GM12878 (cell line): ENCODE results near the gene OPTC. TPM values are rescaled to one million over a fixed set of nuclear protein-coding genes. Genes with fewer than 3 reads are reported as not detected.

Source experiments
- ATAC-seq: fragments of 200-7000 bp; cut with Tn5 transposase; 3 replicates; pipeline ENCODE4 v1.9.1; 2020; ENCODE audit warnings: mild to moderate bottlenecking, moderate library complexity
- BruUV-seq: library from RNA; stranded (reverse); fragments of 400-500 nt; replicated peaks from 2 replicates; lab custom pipeline; 2021; lab: Mats Ljungman, UMichigan
- CTCF ChIA-PET: fragments of 300-600 bp; sonication (Branson Sonifier 250); formaldehyde crosslinking; extraction: SDS; loops from one replicate; lab custom pipeline; 2021; ENCODE audit warnings: inconsistent platforms; lab: Yijun Ruan, JAX
- POLR2A ChIA-PET: fragments of 350-600 bp; formaldehyde crosslinking; extraction: SDS; loops from one replicate; lab custom pipeline; 2021; ENCODE audit warnings: inconsistent platforms; lab: Charles Lee
- RAD21 ChIA-PET: fragments of 300-600 bp; sonication (Branson Sonifier 250); formaldehyde crosslinking; loops from one replicate; lab custom pipeline; 2023; ENCODE audit warnings: antibody characterized with exemption; ENCODE audit not compliant: unreplicated experiment; lab: Charles Lee
- SMC1A ChIA-PET: fragments of 300-600 bp; sonication (Branson Sonifier 250); formaldehyde crosslinking; loops from one replicate; lab custom pipeline; 2023; ENCODE audit not compliant: unreplicated experiment, uncharacterized antibody; lab: Charles Lee
- DNase-seq: peaks from one replicate; pipeline ENCODE4 v3.0.0-alpha.2; 2011; ENCODE audit warnings: low read depth, low spot score
- FAIRE-seq: peaks from 3 replicates; lab custom pipeline; 2011; peaks lifted over from hg19 to GRCh38; lab: Jason Lieb, UNC
- H2AFZ ChIP-seq: 2 replicates; pipeline ENCODE4 v1.6.0; 2011; ENCODE audit warnings: low read depth, low read length, control low read depth; ENCODE audit not compliant: control insufficient read depth
- H3K27ac ChIP-seq: 2 replicates; pipeline ENCODE4 v1.5.1; 2011; ENCODE audit warnings: control low read depth; ENCODE audit not compliant: control insufficient read depth, insufficient read depth
- H3K27me3 ChIP-seq, 2 experiments: replicated peaks in 1 of 2; 2 replicates each; pipeline versions ENCODE4 v1.6.0 to v1.6.1; 2011; ENCODE audit warnings: low read length in 1 of 2; ENCODE audit not compliant: control insufficient read depth in 2 of 2, insufficient read depth in 2 of 2
- H3K36me3 ChIP-seq, 2 experiments: 2 replicates each; pipeline ENCODE4 v1.5.1; 2011; ENCODE audit warnings: low read length in 1 of 2; ENCODE audit not compliant: control insufficient read depth in 2 of 2, insufficient read depth in 2 of 2
- H3K4me1 ChIP-seq: 2 replicates; pipeline ENCODE4 v1.6.1; 2011; ENCODE audit warnings: mild to moderate bottlenecking, low read length, moderate library complexity, mixed read lengths; ENCODE audit not compliant: control insufficient read depth, insufficient read depth
- H3K4me2 ChIP-seq: 2 replicates; pipeline ENCODE4 v1.6.0; 2011; ENCODE audit warnings: control low read depth; ENCODE audit not compliant: control insufficient read depth, insufficient read depth
- H3K4me3 ChIP-seq: fragments of 200-600 bp; sonication (generic); 2 replicates; pipeline ENCODE4 v1.5.1; 2016
- H3K79me2 ChIP-seq: 2 replicates; pipeline ENCODE4 v1.6.0; 2011; ENCODE audit warnings: low read length; ENCODE audit not compliant: control insufficient read depth, insufficient read depth
- H3K9ac ChIP-seq: 2 replicates; pipeline ENCODE4 v1.8.0; 2011; ENCODE audit warnings: low read length, control low read depth, mixed read lengths; ENCODE audit not compliant: control insufficient read depth, insufficient read depth
- H3K9me3 ChIP-seq: replicated peaks from 3 replicates; pipeline ENCODE4 v1.5.1; 2011; ENCODE audit warnings: mild to moderate bottlenecking, low read length; ENCODE audit not compliant: control insufficient read depth, insufficient read depth
- H4K20me1 ChIP-seq: 2 replicates; pipeline ENCODE4 v1.6.0; 2011; ENCODE audit not compliant: control insufficient read depth, insufficient read depth
- ESRRA ChIP-seq: IDR thresholded peaks from 2 replicates; pipeline ENCODE4 v1.6.1; 2012; ENCODE audit warnings: mild to moderate bottlenecking, low read length, improper control_type of control experiment
- FOXM1 ChIP-seq: IDR thresholded peaks from 2 replicates; pipeline ENCODE4 v1.6.1; 2012; ENCODE audit warnings: low read depth, mild to moderate bottlenecking, inconsistent platforms, low read length, moderate library complexity
- HDAC2 ChIP-seq: fragments of 200-600 bp; sonication (generic); IDR thresholded peaks from 2 replicates; pipeline ENCODE4 v1.6.1; 2017
- IKZF1 ChIP-seq: fragments of 450-650 bp; conservative IDR thresholded peaks from 2 replicates; pipeline ENCODE4 v1.6.1; 2017; ENCODE audit warnings: antibody characterized with exemption, mild to moderate bottlenecking
- MYC ChIP-seq: IDR thresholded peaks from 2 replicates; pipeline ENCODE4 v1.6.1; 2011; ENCODE audit warnings: mild to moderate bottlenecking, low read length, moderate library complexity, inconsistent platforms; ENCODE audit not compliant: insufficient read depth, insufficient replicate concordance, insufficient read length, severe bottlenecking
- NFYB ChIP-seq: IDR thresholded peaks from 2 replicates; pipeline ENCODE4 v1.6.1; 2011; ENCODE audit warnings: low read depth, mild to moderate bottlenecking, low read length, improper control_type of control experiment, moderate library complexity; ENCODE audit not compliant: insufficient read depth
- RBBP5 ChIP-seq: fragments of 200-600 bp; sonication (generic); conservative IDR thresholded peaks from 2 replicates; pipeline ENCODE4 v1.6.1; 2016
- SP1 ChIP-seq: IDR thresholded peaks from one replicate; pipeline ENCODE4 v1.6.1; 2011; ENCODE audit warnings: low read depth, low read length
- SPI1 ChIP-seq: IDR thresholded peaks from 2 replicates; pipeline ENCODE4 v1.6.1; 2011; ENCODE audit warnings: low read depth, mild to moderate bottlenecking, low read length, moderate library complexity, borderline replicate concordance; ENCODE audit not compliant: insufficient read depth
- SREBF2 ChIP-seq: IDR thresholded peaks from 2 replicates; pipeline ENCODE4 v1.6.1; 2012; ENCODE audit warnings: mild to moderate bottlenecking, low read length
- ZBED1 ChIP-seq: IDR thresholded peaks from 2 replicates; pipeline ENCODE4 v1.6.1; 2016; ENCODE audit warnings: borderline replicate concordance
- ZBTB11 ChIP-seq: fragments of 450-650 bp; formaldehyde crosslinking; IDR thresholded peaks from 2 replicates; pipeline ENCODE4 v1.5.0; 2022; ENCODE audit warnings: mild to moderate bottlenecking, missing genetic modification characterization
- ZBTB40 ChIP-seq: fragments of 450-650 bp; IDR thresholded peaks from 2 replicates; pipeline ENCODE4 v1.6.1; 2016; ENCODE audit warnings: mild to moderate bottlenecking, moderate library complexity, borderline replicate concordance
- whole genome bisulfite sequencing: methylation state at CpG from one replicate; pipeline ENCODE4 v1.1.6; 2016; ENCODE audit warnings: low lambda C conversion rate; ENCODE audit not compliant: insufficient replicate concordance, insufficient coverage; ENCODE audit errors: missing lambda C conversion rate; 5-methylcytosine and 5-hydroxymethylcytosine counted together
- in situ Hi-C: fragments of 300-500 bp; cut with MboI; formaldehyde crosslinking; loops from 9 replicates; pipeline ENCODE4 v1.14.3; 2018; ENCODE audit warnings: mixed read lengths
- intact Hi-C: fragments of 100-400 bp; cut with micrococcal nuclease; formaldehyde crosslinking; loops from one replicate; pipeline ENCODE4 v1.14.2; 2022; ENCODE audit not compliant: unreplicated experiment
- polyA plus RNA-seq, 11 experiments: library from polyadenylated mRNA; depleted of rRNA in 4 of 11; unstranded in 6 of 11; stranded (reverse) in 5 of 11; fragments of >200 nt; fragmentation: Nextera tagmentation in 4 of 11; fragmentation: Illumina TruSeq in 1 of 11; extraction: Ambion mirVana in 4 of 11; extraction: Trizol in 1 of 11; gene quantifications; 1 replicate in 1 of 11; 2 replicates in 10 of 11; pipeline versions ENCODE4 v1.2.1 to v1.2.3, GENCODE V29; 2011 to 2016; ENCODE audit warnings: inconsistent platforms in 2 of 11, missing spikeins in 2 of 11, low read depth in 1 of 11
- total RNA-seq, 4 experiments: library from RNA; depleted of rRNA in 3 of 4; stranded (reverse); fragments of >200 nt in 3 of 4; fragmentation: Illumina TruSeq in 1 of 4; extraction: Trizol in 1 of 4; gene quantifications; 2 replicates each; pipeline versions ENCODE4 v1.2.1 to v1.2.3, GENCODE V29; 2013 to 2021

OPTC gene
- total and polyA plus RNA-seq, 10 of the 15 experiments (the other 5 are each of a cell fraction or from before 2014, with no cell fraction given) = not detected

- Histone ChIP-seq H3K9me3 (no peaks in the 10 kb centered on the region), H2AFZ (no peak overlapping the region), H3K4me2 (no peak overlapping the region), H3K27me3 (peaks cover 0 to 3% of the 10 kb centered on the region in 2 experiments; a peak in 3 of 4 replicates), H3K9ac (no peak overlapping the region), H3K4me1 (no peaks in the 10 kb centered on the region), H4K20me1 (no peaks in the 10 kb centered on the region), H3K4me3 (no peak overlapping the region), H3K27ac (no peak overlapping the region), H3K79me2 (no peaks in the 10 kb centered on the region), H3K36me3 (no peaks in the 10 kb centered on the region)
- ATAC-seq = no peak
- intact Hi-C loops (no loop called here), in situ Hi-C loops (no loop called here)
- ChIA-PET CTCF (no interaction called here), RAD21 (no interaction called here), SMC1A (no interaction called here), POLR2A (no interaction called here)
- FAIRE-seq = no peak
- 8% methylated on average over 6 of the region's 6 CpGs for WGBS
- DNase-seq = no peak
- BruUV-seq = no TSS peak
- TF ChIP-seq HDAC2 (no peak), SREBF2 (no peak), ZBED1 (no peak), RBBP5 (no peak), SP1 (no peak), NFYB (no peak), SPI1 (no peak), IKZF1 (no peak), ZBTB11 (CRISPR knock-in tag) (no peak), FOXM1 (no peak), ZBTB40 (no peak), ESRRA (no peak), MYC (no peak)
These were observed 35.3 kb downstream of the OPTC start for GRCh38 chr1:203528976-203529835.
